Natural killer cell (primary cell): ENCODE results near the gene DENND5A. TPM values are rescaled to one million over a fixed set of nuclear protein-coding genes. Genes with fewer than 3 reads are reported as not detected.

ENCODE experiments used
- ATAC-seq, 3 donors: fragments of 150-1000 bp in 2 of 3; fragments of 200-7000 bp in 1 of 3; cut with Tn5 transposase; 1 replicate in 1 of 3; 2 replicates in 2 of 3; pipeline ENCODE4 v1.10.0; 2021; ENCODE audit warnings: mild to moderate bottlenecking in 2 of 3, moderate library complexity in 2 of 3
- DNase-seq, 2 donors: peaks; one replicate each; pipeline versions ENCODE4 v3.0.0 to v3.0.0-alpha.2; 2013 to 2021; ENCODE audit warnings: mixed read lengths in 1 of 2
- H3K27ac ChIP-seq: one replicate; pipeline ENCODE4 v1.5.1; 2013; ENCODE audit warnings: mild to moderate bottlenecking, low read length
- H3K27me3 ChIP-seq: one replicate; pipeline ENCODE4 v1.6.1; 2013; ENCODE audit warnings: low read length; ENCODE audit not compliant: control insufficient read depth, insufficient read depth
- H3K36me3 ChIP-seq: one replicate; pipeline ENCODE4 v1.6.1; 2013; ENCODE audit warnings: low read length; ENCODE audit not compliant: control insufficient read depth, insufficient read depth
- H3K4me1 ChIP-seq: one replicate; pipeline ENCODE4 v1.6.1; 2013; ENCODE audit warnings: low read length; ENCODE audit not compliant: control insufficient read depth, insufficient read depth
- H3K4me3 ChIP-seq: one replicate; pipeline ENCODE4 v1.5.1; 2013; ENCODE audit warnings: low read length
- H3K9me3 ChIP-seq: one replicate; pipeline ENCODE4 v1.6.1; 2013; ENCODE audit warnings: low read length; ENCODE audit not compliant: control insufficient read depth, insufficient read depth
- H3K27ac Mint-ChIP-seq, 2 donors: one replicate each; pipeline ENCODE4 v1.8.0; 2022; ENCODE audit warnings: mild to moderate bottlenecking in 2 of 2, mixed read lengths in 2 of 2, moderate library complexity in 1 of 2
- H3K27me3 Mint-ChIP-seq, 2 donors: one replicate each; pipeline ENCODE4 v1.8.0; 2022; ENCODE audit warnings: low read depth in 2 of 2, mixed read lengths in 2 of 2
- H3K36me3 Mint-ChIP-seq: one replicate; pipeline ENCODE4 v1.8.0; 2022; ENCODE audit warnings: mixed read lengths
- H3K4me1 Mint-ChIP-seq, 2 donors: one replicate each; pipeline ENCODE4 v1.8.0; 2022; ENCODE audit warnings: mixed read lengths in 2 of 2
- H3K4me3 Mint-ChIP-seq: one replicate; pipeline ENCODE4 v1.8.0; 2022; ENCODE audit warnings: mild to moderate bottlenecking, moderate library complexity, mixed read lengths
- H3K9me3 Mint-ChIP-seq, 2 donors: one replicate each; pipeline ENCODE4 v1.8.0; 2022; ENCODE audit warnings: mixed read lengths in 2 of 2
- WGBS: methylation state at CpG from one replicate; pipeline ENCODE4 v1.1.7; 2013; ENCODE audit warnings: missing lambda C conversion rate; ENCODE audit not compliant: insufficient coverage; 5-methylcytosine and 5-hydroxymethylcytosine counted together
- intact Hi-C: fragments of 100-400 bp; cut with micrococcal nuclease; formaldehyde crosslinking; loops from one replicate; pipeline ENCODE4 v1.14.2; 2022
- total RNA-seq, 4 donors: library from RNA; stranded (reverse); fragments of 120-200 nt in 1 of 4; gene quantifications; one replicate each; pipeline versions ENCODE4 v1.2.3 to v1.2.4, GENCODE V29; 2013 to 2022
- TF ChIP-seq, protein P1 (sequence below): fragments of 200-600 bp; IDR thresholded peaks from one replicate; pipeline ENCODE4 v1.8.0; 2022; ENCODE audit warnings: antibody characterized with exemption

The DENND5A gene
- total RNA-seq, 3 donors from 2014 or later (not counting 1 experiment from before 2014, with no cell fraction given) = 23.8 to 42.5 (median 38.7) TPM

DNA sequence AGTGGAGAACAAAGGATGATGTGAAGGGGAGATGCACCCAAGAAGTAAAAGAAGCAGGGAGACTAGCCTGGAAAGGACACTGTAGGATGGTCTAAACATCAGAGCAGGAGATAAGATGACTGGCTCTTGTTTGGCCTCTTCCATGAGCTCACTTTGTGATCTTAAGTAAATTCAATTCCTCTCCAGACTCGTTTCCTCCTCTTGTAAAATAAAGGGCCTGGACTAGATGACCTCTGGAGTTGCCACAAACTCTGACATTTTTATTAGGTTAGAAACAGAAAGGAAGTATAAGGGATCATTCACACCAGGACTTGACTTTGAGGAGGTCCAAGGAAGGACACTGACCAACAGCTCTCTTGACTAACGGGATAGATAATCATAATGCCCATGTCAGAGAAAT, 113.5 kb downstream of the DENND5A start:
- H3K27ac ChIP-seq = no peak overlapping the region
- no peak overlapping the region for H3K4me3 ChIP-seq
- ATAC-seq (no peak), DNase-seq (no peak)
- H3K9me3 ChIP-seq = no peaks in the 10 kb centered on the region
- H3K4me1 Mint-ChIP-seq = no peaks in the 10 kb centered on the region
- no peaks in the 10 kb centered on the region for H3K27me3 ChIP-seq
- TF ChIP-seq, protein P1, sequence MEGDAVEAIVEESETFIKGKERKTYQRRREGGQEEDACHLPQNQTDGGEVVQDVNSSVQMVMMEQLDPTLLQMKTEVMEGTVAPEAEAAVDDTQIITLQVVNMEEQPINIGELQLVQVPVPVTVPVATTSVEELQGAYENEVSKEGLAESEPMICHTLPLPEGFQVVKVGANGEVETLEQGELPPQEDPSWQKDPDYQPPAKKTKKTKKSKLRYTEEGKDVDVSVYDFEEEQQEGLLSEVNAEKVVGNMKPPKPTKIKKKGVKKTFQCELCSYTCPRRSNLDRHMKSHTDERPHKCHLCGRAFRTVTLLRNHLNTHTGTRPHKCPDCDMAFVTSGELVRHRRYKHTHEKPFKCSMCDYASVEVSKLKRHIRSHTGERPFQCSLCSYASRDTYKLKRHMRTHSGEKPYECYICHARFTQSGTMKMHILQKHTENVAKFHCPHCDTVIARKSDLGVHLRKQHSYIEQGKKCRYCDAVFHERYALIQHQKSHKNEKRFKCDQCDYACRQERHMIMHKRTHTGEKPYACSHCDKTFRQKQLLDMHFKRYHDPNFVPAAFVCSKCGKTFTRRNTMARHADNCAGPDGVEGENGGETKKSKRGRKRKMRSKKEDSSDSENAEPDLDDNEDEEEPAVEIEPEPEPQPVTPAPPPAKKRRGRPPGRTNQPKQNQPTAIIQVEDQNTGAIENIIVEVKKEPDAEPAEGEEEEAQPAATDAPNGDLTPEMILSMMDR = no peak
- H3K4me3 Mint-ChIP-seq = no peak overlapping the region
- no peaks in the 10 kb centered on the region for H3K36me3 Mint-ChIP-seq
- 89% methylated on average over 1 of the region's 2 CpGs for WGBS
- peaks cover 22% of the 10 kb centered on the region for H3K36me3 ChIP-seq
- no peaks in the 10 kb centered on the region for H3K27me3 Mint-ChIP-seq
- intact Hi-C loops = no loop called here
- H3K27ac Mint-ChIP-seq = no peak overlapping the region
- no peaks in the 10 kb centered on the region for H3K9me3 Mint-ChIP-seq
- no peaks in the 10 kb centered on the region for H3K4me1 ChIP-seq

DNA sequence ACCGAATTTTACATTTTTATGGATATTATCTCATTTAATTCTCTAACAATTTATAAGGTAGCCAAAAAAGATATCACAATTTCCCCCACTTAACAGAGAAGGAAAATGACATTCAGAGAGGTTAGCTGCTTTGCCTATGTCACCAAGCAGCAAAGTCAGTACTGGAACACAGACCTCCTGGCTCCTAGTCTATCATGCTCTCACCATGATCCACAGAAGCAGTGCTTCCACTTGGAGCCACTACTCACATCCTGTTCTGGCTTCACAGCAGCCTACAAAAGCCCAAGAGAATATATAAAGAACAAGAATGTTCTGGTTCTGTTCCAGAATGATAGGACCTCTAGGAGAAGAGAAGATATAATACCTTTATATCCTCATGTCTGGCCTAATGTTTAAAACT, 114.2 kb downstream of the DENND5A start:
- Histone ChIP-seq H3K27me3 (no peaks in the 10 kb centered on the region), H3K27ac (no peak overlapping the region), H3K9me3 (no peaks in the 10 kb centered on the region), H3K4me3 (no peak overlapping the region), H3K36me3 (peaks cover 29% of the 10 kb centered on the region), H3K4me1 (no peaks in the 10 kb centered on the region)
- no peak overlapping the region for H3K4me3 Mint-ChIP-seq
- no peaks in the 10 kb centered on the region for H3K36me3 Mint-ChIP-seq
- no peak for ATAC-seq
- no peaks in the 10 kb centered on the region for H3K9me3 Mint-ChIP-seq
- H3K27me3 Mint-ChIP-seq = no peaks in the 10 kb centered on the region
- DNase-seq = no peak
- H3K27ac Mint-ChIP-seq = no peak overlapping the region
- intact Hi-C loops = no loop called here
- TF ChIP-seq, protein P1 = no peak
- WGBS = no CpG with 5 or more reads among the region's 1 CpG
- no peaks in the 10 kb centered on the region for H3K4me1 Mint-ChIP-seq

DNA sequence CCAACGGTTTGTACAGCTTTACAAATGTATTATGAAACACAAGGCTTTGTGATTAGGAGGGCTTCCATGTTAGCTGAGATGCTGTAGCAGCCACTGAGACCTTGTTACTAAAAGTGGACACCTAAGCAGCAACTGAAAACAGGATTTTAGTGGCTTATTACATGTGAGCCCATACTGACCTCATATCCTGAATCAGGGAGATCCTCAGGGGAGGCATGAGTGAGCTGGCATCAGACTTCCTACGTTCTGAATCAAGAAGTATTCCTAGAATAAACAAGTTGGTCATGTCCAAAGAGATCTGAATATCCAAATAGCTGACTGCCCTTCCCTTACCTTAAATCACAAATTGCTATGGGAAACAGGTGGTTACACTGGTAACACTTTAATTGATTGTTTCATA, 114.6 kb downstream of the DENND5A start:
- ATAC-seq (no peak), DNase-seq (no peak)
- TF ChIP-seq, protein P1 = no peak
- Histone ChIP-seq H3K36me3 (peaks cover 31% of the 10 kb centered on the region), H3K9me3 (no peaks in the 10 kb centered on the region), H3K4me1 (no peaks in the 10 kb centered on the region), H3K27ac (no peak overlapping the region), H3K27me3 (no peaks in the 10 kb centered on the region), H3K4me3 (no peak overlapping the region)
- no peak overlapping the region for H3K27ac Mint-ChIP-seq
- H3K4me3 Mint-ChIP-seq = no peak overlapping the region
- no peaks in the 10 kb centered on the region for H3K36me3 Mint-ChIP-seq
- no peaks in the 10 kb centered on the region for H3K4me1 Mint-ChIP-seq
- 86% methylated on average over 2 of the region's 2 CpGs for WGBS
- intact Hi-C loops = no loop called here
- H3K27me3 Mint-ChIP-seq = no peaks in the 10 kb centered on the region
- H3K9me3 Mint-ChIP-seq = no peaks in the 10 kb centered on the region

DNA sequence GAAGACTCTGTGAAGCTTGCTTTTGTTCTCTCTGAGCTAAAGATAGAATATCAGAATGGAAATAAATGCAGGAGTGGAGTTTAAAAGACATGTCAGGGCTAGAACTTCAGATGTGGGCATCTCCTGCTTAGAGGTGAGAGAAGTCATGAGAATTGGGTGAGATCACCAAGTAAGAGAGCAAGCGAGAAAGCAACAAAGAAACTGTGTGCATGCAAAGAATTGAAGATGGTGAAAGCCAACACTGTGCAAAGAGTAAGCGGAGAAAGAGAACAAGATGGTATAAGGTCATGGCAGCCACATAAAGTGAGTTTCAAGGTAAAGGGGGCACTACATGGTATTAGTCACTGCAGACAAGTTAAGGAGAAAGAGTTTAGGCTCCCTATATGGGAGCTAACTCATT, 116.4 kb downstream of the DENND5A start:
- no peak overlapping the region for H3K4me3 ChIP-seq
- no peaks in the 10 kb centered on the region for H3K9me3 ChIP-seq
- Mint-ChIP-seq H3K4me1 (no peaks in the 10 kb centered on the region), H3K9me3 (no peaks in the 10 kb centered on the region), H3K4me3 (no peak overlapping the region), H3K36me3 (no peaks in the 10 kb centered on the region), H3K27me3 (no peaks in the 10 kb centered on the region), H3K27ac (no peak overlapping the region)
- intact Hi-C loops = no loop called here
- H3K4me1 ChIP-seq = no peaks in the 10 kb centered on the region
- H3K27me3 ChIP-seq = no peaks in the 10 kb centered on the region
- 88% methylated on average over 2 of the region's 2 CpGs for WGBS
- H3K27ac ChIP-seq = no peak overlapping the region
- TF ChIP-seq, protein P1 = no peak
- ATAC-seq (no peak), DNase-seq (no peak)
- H3K36me3 ChIP-seq = peaks cover 44% of the 10 kb centered on the region
